CD14-positive monocyte (primary cell): ENCODE results near the gene BCAS4. TPM values are rescaled to one million over a fixed set of nuclear protein-coding genes. Genes with fewer than 3 reads are reported as not detected.
A peak's percentile ranks its signal among the peaks of the same experiment; 100 is the strongest.

Experiments used
- DNase-seq, 3 donors: peaks; one replicate each; pipeline ENCODE4 v3.0.0-alpha.2; 2011 to 2022
- H2AFZ ChIP-seq: 2 replicates; pipeline ENCODE4 v1.6.0; 2012; ENCODE audit warnings: mild to moderate bottlenecking, low read depth, low read length, inconsistent platforms; ENCODE audit not compliant: insufficient read depth, poor library complexity, severe bottlenecking
- H3K27ac ChIP-seq, 2 donors: 1 replicate in 1 of 2; 2 replicates in 1 of 2; pipeline ENCODE4 v1.5.1; 2012 to 2013; ENCODE audit warnings: low read length in 2 of 2, control low read depth in 1 of 2, inconsistent platforms in 1 of 2, low read depth in 1 of 2, mild to moderate bottlenecking in 1 of 2
- H3K27me3 ChIP-seq, 2 donors: one replicate each; pipeline versions ENCODE4 v1.6.0 to v1.6.1; 2011 to 2013; ENCODE audit warnings: low read length in 2 of 2; ENCODE audit not compliant: control insufficient read depth in 2 of 2, insufficient read depth in 2 of 2
- H3K36me3 ChIP-seq, 2 donors: replicated peaks in 1 of 2; 1 replicate in 1 of 2; 2 replicates in 1 of 2; pipeline versions ENCODE4 v1.5.1 to v1.6.1; 2012 to 2013; ENCODE audit warnings: low read length in 2 of 2, control low read depth in 1 of 2, inconsistent platforms in 1 of 2, mild to moderate bottlenecking in 1 of 2; ENCODE audit not compliant: insufficient read depth in 2 of 2, control insufficient read depth in 1 of 2
- H3K4me1 ChIP-seq, 2 donors: 1 replicate in 1 of 2; 2 replicates in 1 of 2; pipeline versions ENCODE4 v1.5.1 to v1.6.1; 2012 to 2013; ENCODE audit warnings: low read length in 2 of 2, control low read depth in 1 of 2, inconsistent platforms in 1 of 2, mild to moderate bottlenecking in 1 of 2, moderate library complexity in 1 of 2; ENCODE audit not compliant: insufficient read depth in 2 of 2, control insufficient read depth in 1 of 2
- H3K4me2 ChIP-seq: replicated peaks from 2 replicates; pipeline ENCODE3; 2012; ENCODE audit warnings: low read length, moderate library complexity, mild to moderate bottlenecking; ENCODE audit not compliant: poor library complexity, severe bottlenecking; ENCODE audit errors: extremely low read depth
- H3K4me3 ChIP-seq, 3 experiments: fragments of 200-600 bp in 1 of 3; sonication (generic) in 1 of 3; replicated peaks in 1 of 3; 1 replicate in 2 of 3; 2 replicates in 1 of 3; pipeline ENCODE4 v1.5.1; 2011 to 2013; ENCODE audit warnings: low read length in 3 of 3, mild to moderate bottlenecking in 3 of 3, control low read depth in 2 of 3, low read depth in 2 of 3, inconsistent platforms in 1 of 3, moderate library complexity in 1 of 3
- H3K79me2 ChIP-seq: 2 replicates; pipeline ENCODE4 v1.6.0; 2012; ENCODE audit warnings: mild to moderate bottlenecking, control low read depth, inconsistent platforms, low read length, moderate library complexity; ENCODE audit not compliant: insufficient read depth
- H3K9ac ChIP-seq: 2 replicates; pipeline ENCODE4 v1.6.0; 2017; ENCODE audit warnings: low read length, mild to moderate bottlenecking; ENCODE audit not compliant: insufficient read depth, poor library complexity, severe bottlenecking
- H3K9me3 ChIP-seq, 2 donors: replicated peaks in 1 of 2; 1 replicate in 1 of 2; 2 replicates in 1 of 2; pipeline versions ENCODE4 v1.5.1 to v1.6.1; 2012 to 2013; ENCODE audit warnings: low read length in 2 of 2, control low read depth in 1 of 2; ENCODE audit not compliant: control insufficient read depth in 1 of 2, insufficient read depth in 1 of 2
- H4K20me1 ChIP-seq: 2 replicates; pipeline ENCODE4 v1.6.0; 2012; ENCODE audit warnings: mild to moderate bottlenecking, low read length, control low read depth, moderate library complexity; ENCODE audit not compliant: insufficient read depth
- H3K27ac Mint-ChIP-seq, 7 donors: one replicate each; pipeline ENCODE4 v1.8.0; 2020; ENCODE audit warnings: mild to moderate bottlenecking in 7 of 7, mixed read lengths in 7 of 7, moderate library complexity in 6 of 7, inconsistent platforms in 2 of 7
- H3K27me3 Mint-ChIP-seq, 3 donors: one replicate each; pipeline ENCODE4 v1.8.0; 2021 to 2022; ENCODE audit warnings: low read depth in 3 of 3, mild to moderate bottlenecking in 3 of 3, mixed read lengths in 3 of 3, moderate library complexity in 3 of 3, inconsistent platforms in 1 of 3
- H3K36me3 Mint-ChIP-seq, 2 donors: one replicate each; pipeline ENCODE4 v1.8.0; 2020; ENCODE audit warnings: mixed read lengths in 2 of 2, inconsistent platforms in 1 of 2, mild to moderate bottlenecking in 1 of 2
- H3K4me1 Mint-ChIP-seq: one replicate; pipeline ENCODE4 v1.8.0; 2020; ENCODE audit warnings: mild to moderate bottlenecking, mixed read lengths
- H3K4me3 Mint-ChIP-seq, 2 donors: one replicate each; pipeline ENCODE4 v1.8.0; 2020; ENCODE audit warnings: mild to moderate bottlenecking in 2 of 2, mixed read lengths in 2 of 2, moderate library complexity in 1 of 2
- H3K9me3 Mint-ChIP-seq, 7 donors: one replicate each; pipeline ENCODE4 v1.8.0; 2020 to 2022; ENCODE audit warnings: mixed read lengths in 7 of 7, mild to moderate bottlenecking in 6 of 7, moderate library complexity in 6 of 7, inconsistent platforms in 2 of 7
- WGBS: methylation state at CpG from one replicate; pipeline ENCODE4 v1.1.5; 2013; ENCODE audit warnings: missing lambda C conversion rate; ENCODE audit not compliant: insufficient coverage; 5-methylcytosine and 5-hydroxymethylcytosine counted together
- intact Hi-C, 2 donors: fragments of 100-400 bp; cut with micrococcal nuclease; formaldehyde crosslinking; loops; one replicate each; pipeline versions ENCODE4 v1.15.0 to v1.15.1; 2023
- polyA plus RNA-seq, 3 donors: library from polyadenylated mRNA; depleted of rRNA in 1 of 3; unstranded in 2 of 3; stranded (reverse) in 1 of 3; fragments of 300-500 nt in 2 of 3; fragments of >200 nt in 1 of 3; fragmentation: Illumina TruSeq in 2 of 3; gene quantifications; 1 replicate in 2 of 3; 2 replicates in 1 of 3; pipeline ENCODE4 v1.2.3, GENCODE V29; 2012 to 2021
- TF ChIP-seq, protein P1 (sequence below): fragments of 200-600 bp; IDR thresholded peaks from one replicate; pipeline ENCODE4 v1.8.0; 2022; ENCODE audit warnings: antibody characterized with exemption, mild to moderate bottlenecking

BCAS4 gene
- polyA plus RNA-seq, 3 donors, result 0.16 to 1.0 (median 0.69) TPM

DNA sequence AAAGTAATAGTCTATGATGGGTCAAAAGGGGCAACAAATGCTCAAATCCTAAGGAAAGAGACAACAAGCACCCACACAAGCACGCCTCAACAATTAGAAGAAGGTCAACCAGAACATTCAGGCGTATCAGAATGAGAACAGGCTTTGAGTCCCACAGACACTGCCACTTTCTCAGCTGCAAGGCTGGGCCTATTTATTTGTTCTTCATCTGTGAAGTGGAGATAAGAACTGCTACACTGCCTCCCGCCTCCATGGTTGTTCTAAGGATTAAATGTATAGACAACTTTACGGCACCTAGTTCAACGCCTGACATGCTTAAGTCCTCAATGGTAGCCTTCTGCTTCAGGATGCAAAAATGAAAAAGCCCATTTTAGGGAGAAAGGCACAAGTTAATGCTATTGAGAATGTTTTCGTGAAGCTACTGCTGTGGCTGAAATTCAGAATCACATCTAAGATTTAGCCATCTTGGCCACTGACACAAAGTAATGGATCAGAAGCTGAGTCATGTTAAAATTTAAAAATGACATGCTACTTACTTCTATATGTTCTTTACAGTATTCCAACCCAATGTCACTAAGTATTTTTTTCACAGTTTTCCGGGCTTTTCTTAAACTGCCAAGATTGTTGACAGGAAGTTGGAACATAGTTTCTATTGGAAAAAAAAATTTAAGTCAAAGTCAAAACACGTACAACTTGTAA is 108.6 kb downstream of the BCAS4 start:
- Mint-ChIP-seq H3K27ac (no peak overlapping the region), H3K4me3 (no peak overlapping the region), H3K36me3 (peaks cover 30 to 68% of the 10 kb centered on the region in 2 donors), H3K27me3 (peaks cover 0 to 2% (median 2%) of the 10 kb centered on the region in 3 donors), H3K9me3 (no peaks in the 10 kb centered on the region), H3K4me1 (peaks cover 3% of the 10 kb centered on the region)
- H3K9me3 ChIP-seq, result no peaks in the 10 kb centered on the region
- H3K27me3 ChIP-seq, result no peaks in the 10 kb centered on the region
- DNase-seq, result no peak
- H3K4me3 ChIP-seq, result no peak overlapping the region
- no peaks in the 10 kb centered on the region for H3K4me1 ChIP-seq
- peaks cover 31 to 69% of the 10 kb centered on the region in 2 donors for H3K36me3 ChIP-seq
- peaks cover 95% of the 10 kb centered on the region for H4K20me1 ChIP-seq
- peaks cover 86% of the 10 kb centered on the region for H3K79me2 ChIP-seq
- no peak overlapping the region for H2AFZ ChIP-seq
- TF ChIP-seq, protein P1, sequence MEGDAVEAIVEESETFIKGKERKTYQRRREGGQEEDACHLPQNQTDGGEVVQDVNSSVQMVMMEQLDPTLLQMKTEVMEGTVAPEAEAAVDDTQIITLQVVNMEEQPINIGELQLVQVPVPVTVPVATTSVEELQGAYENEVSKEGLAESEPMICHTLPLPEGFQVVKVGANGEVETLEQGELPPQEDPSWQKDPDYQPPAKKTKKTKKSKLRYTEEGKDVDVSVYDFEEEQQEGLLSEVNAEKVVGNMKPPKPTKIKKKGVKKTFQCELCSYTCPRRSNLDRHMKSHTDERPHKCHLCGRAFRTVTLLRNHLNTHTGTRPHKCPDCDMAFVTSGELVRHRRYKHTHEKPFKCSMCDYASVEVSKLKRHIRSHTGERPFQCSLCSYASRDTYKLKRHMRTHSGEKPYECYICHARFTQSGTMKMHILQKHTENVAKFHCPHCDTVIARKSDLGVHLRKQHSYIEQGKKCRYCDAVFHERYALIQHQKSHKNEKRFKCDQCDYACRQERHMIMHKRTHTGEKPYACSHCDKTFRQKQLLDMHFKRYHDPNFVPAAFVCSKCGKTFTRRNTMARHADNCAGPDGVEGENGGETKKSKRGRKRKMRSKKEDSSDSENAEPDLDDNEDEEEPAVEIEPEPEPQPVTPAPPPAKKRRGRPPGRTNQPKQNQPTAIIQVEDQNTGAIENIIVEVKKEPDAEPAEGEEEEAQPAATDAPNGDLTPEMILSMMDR, result no peak
- H3K27ac ChIP-seq, result no peak overlapping the region
- no peak overlapping the region for H3K9ac ChIP-seq
- intact Hi-C loops, result no loop called here
- 77% methylated on average over 5 of the region's 8 CpGs for WGBS
- H3K4me2 ChIP-seq, result no peak overlapping the region

DNA sequence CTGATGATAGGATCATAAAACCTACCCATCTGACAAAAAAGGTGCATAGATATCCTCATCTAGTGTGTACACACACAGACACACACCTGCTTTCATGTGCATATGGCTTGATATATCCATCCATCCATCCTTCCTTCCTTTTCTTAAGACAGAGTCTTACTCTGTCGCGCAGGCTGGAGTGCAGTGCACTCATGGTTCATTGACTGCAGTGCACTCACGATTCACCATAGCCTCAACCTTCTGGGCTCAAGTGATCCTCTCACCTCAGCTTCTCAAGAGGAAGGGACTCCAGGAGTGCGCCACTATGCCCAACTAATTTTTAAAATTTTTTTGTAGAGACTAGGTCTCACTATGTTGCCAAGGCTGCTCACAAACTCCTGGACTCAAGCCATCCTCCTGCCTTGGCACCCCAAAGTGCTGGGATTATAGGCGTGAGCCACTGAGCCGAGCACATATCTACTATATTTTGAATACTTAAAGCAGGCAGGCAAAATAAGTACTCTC is 109.3 kb downstream of the BCAS4 start:
- H4K20me1 ChIP-seq, result peaks cover 96% of the 10 kb centered on the region
- TF ChIP-seq, protein P1, result no peak
- intact Hi-C loops, result no loop called here
- Mint-ChIP-seq H3K4me3 (no peak overlapping the region), H3K27me3 (peaks cover 0 to 2% (median 2%) of the 10 kb centered on the region in 3 donors), H3K36me3 (peaks cover 29 to 67% of the 10 kb centered on the region in 2 donors), H3K4me1 (peaks cover 3% of the 10 kb centered on the region), H3K27ac (peak overlapping the region in 1 of 7 donors; percentile 71), H3K9me3 (no peaks in the 10 kb centered on the region)
- WGBS, result 94% methylated on average over 3 of the region's 6 CpGs
- no peaks in the 10 kb centered on the region for H3K9me3 ChIP-seq
- DNase-seq, result no peak
- H3K4me1 ChIP-seq, result no peaks in the 10 kb centered on the region
- H2AFZ ChIP-seq, result no peak overlapping the region
- H3K9ac ChIP-seq, result no peak overlapping the region
- H3K36me3 ChIP-seq, result peaks cover 27 to 63% of the 10 kb centered on the region in 2 donors
- H3K4me3 ChIP-seq, result no peak overlapping the region
- no peaks in the 10 kb centered on the region for H3K27me3 ChIP-seq
- H3K79me2 ChIP-seq, result peaks cover 92% of the 10 kb centered on the region
- no peak overlapping the region for H3K4me2 ChIP-seq
- no peak overlapping the region for H3K27ac ChIP-seq
